OCI-LY3 (cell line): ENCODE data around the gene USP2.

Experiments used
- H2AFZ ChIP-seq: fragments of 200-600, 300-600 bp; shearing (Covaris generic); 2 replicates; pipeline ENCODE4 v1.6.0; 2014; ENCODE audit warnings: antibody characterized with exemption, low read depth, low read length
- H3K27ac ChIP-seq: fragments of 200-600, 300-600 bp; sonication (generic); 2 replicates; pipeline ENCODE4 v1.5.1; 2014; ENCODE audit warnings: mild to moderate bottlenecking, low read length, moderate library complexity, mixed read lengths
- H3K27me3 ChIP-seq: fragments of 200-600, 300-600 bp; sonication (generic); 2 replicates; pipeline ENCODE4 v1.6.1; 2014; ENCODE audit warnings: low read depth, low read length, mixed read lengths
- H3K36me3 ChIP-seq: fragments of 200-600, 300-600 bp; sonication (generic); replicated peaks from 2 replicates; pipeline ENCODE3; 2014; ENCODE audit warnings: low read depth, low read length, mixed read lengths
- H3K4me1 ChIP-seq: fragments of 300-600, 200-600 bp; sonication (generic); 2 replicates; pipeline ENCODE4 v1.6.1; 2014; ENCODE audit warnings: low read length, mixed read lengths
- H3K4me2 ChIP-seq: fragments of 200-600, 300-600 bp; sonication (generic); 2 replicates; pipeline ENCODE4 v1.6.1; 2014; ENCODE audit warnings: low read length, mixed read lengths
- H3K4me3 ChIP-seq: fragments of 300-600, 200-600 bp; sonication (generic); 2 replicates; pipeline ENCODE4 v1.5.1; 2014; ENCODE audit warnings: antibody characterized with exemption, mild to moderate bottlenecking, low read length, moderate library complexity
- H3K79me2 ChIP-seq: fragments of 300-600, 200-600 bp; shearing (Covaris generic); 2 replicates; pipeline ENCODE4 v1.6.1; 2014; ENCODE audit warnings: mild to moderate bottlenecking, low read length, mixed read lengths
- H3K9ac ChIP-seq: fragments of 300-600, 200-600 bp; shearing (Covaris generic); 2 replicates; pipeline ENCODE4 v1.6.0; 2014; ENCODE audit warnings: mild to moderate bottlenecking, low read length, moderate library complexity
- H3K9me3 ChIP-seq: fragments of 200-600, 300-600 bp; shearing (Covaris generic); 2 replicates; pipeline ENCODE4 v1.6.1; 2014; ENCODE audit warnings: low read length, mixed read lengths; ENCODE audit not compliant: insufficient read depth
- H4K20me1 ChIP-seq: fragments of 200-600, 300-600 bp; sonication (generic); 2 replicates; pipeline ENCODE4 v1.6.1; 2016; ENCODE audit warnings: low read length, mixed read lengths; ENCODE audit not compliant: insufficient read depth
- EZH2phosphoT487 ChIP-seq: fragments of 200-600 bp; shearing (Covaris generic); IDR thresholded peaks from 2 replicates; pipeline ENCODE4 v1.6.1; 2018; ENCODE audit warnings: antibody characterized with exemption, mixed run types, low read depth
- TF ChIP-seq, protein P1 (sequence below): fragments of 200-600, 300-600 bp; sonication (generic); IDR thresholded peaks from 2 replicates; pipeline ENCODE4 v1.5.1; 2014; ENCODE audit warnings: antibody characterized with exemption, low read length, low read depth

USP2 gene

DNA sequence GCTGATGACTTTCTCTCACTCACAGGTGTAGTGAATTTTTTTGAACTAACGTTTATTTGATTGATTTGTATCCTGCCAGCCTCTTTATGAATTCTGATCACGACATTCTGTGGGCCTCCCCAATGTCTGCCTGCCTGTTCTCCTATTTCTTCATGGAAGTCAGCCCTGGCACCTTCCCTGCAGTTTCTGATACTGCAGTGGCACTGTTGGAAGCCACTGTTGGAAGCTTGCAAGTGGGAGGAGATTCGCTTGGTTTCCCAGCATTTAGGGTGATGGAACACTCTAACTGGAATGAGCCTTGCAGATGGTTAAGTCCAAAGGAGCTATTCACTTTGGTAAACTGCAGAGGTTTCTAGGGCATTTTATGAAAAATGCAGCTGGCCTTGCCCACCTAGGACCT lies 42.8 kb upstream of the USP2 start:
- Histone ChIP-seq H3K4me2 (no peak overlapping the region), H3K27ac (no peak overlapping the region)

DNA sequence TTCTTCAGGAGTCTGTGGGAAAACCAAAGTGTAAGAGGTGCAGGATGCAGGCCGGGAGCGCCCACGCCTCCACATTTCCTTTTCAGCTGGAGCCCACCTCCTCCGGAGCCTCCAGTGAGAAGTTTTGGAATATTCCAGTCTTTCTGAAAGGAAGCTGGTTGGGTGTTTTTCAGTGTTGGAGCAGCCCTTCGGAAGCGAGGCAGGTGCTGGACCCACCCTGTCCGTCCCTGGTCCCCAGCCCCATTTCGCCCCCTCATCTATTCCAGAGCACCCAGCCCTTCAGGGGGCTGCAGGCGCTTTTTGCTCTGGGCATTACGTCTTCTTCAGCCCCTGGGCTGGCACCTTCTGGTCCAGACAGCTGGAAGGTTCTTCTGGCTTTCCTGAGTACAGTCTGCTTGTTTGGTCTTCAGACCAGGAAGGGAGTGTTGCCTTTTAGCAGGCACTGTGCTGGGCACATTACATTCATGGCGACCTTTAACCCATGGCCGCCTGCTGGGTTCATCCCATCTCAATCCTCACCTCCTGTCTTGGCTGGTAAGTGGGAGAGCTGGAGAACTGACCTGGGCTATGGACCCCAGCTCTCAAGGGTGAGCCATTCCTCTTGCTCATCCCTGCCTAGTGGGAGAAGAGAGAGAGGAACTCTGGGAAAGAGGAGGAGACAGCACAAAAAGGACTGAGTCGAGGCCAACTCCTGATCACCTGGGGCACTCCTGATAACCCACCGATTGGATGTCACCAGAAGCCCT lies 42.2 kb upstream of the USP2 start:
- Histone ChIP-seq H3K9ac (no peak overlapping the region), H2AFZ (no peak overlapping the region), H3K27ac (no peak overlapping the region), H3K9me3 (no peaks in the 10 kb centered on the region), H3K4me2 (no peak overlapping the region), H3K79me2 (no peaks in the 10 kb centered on the region), H4K20me1 (no peaks in the 10 kb centered on the region), H3K27me3 (no peaks in the 10 kb centered on the region), H3K4me1 (peaks cover 3% of the 10 kb centered on the region; the same call in 1 of the 2 replicates), H3K36me3 (no peaks in the 10 kb centered on the region), H3K4me3 (no peak overlapping the region)
- TF ChIP-seq EZH2phosphoT487 = no peak
- TF ChIP-seq, protein P1, sequence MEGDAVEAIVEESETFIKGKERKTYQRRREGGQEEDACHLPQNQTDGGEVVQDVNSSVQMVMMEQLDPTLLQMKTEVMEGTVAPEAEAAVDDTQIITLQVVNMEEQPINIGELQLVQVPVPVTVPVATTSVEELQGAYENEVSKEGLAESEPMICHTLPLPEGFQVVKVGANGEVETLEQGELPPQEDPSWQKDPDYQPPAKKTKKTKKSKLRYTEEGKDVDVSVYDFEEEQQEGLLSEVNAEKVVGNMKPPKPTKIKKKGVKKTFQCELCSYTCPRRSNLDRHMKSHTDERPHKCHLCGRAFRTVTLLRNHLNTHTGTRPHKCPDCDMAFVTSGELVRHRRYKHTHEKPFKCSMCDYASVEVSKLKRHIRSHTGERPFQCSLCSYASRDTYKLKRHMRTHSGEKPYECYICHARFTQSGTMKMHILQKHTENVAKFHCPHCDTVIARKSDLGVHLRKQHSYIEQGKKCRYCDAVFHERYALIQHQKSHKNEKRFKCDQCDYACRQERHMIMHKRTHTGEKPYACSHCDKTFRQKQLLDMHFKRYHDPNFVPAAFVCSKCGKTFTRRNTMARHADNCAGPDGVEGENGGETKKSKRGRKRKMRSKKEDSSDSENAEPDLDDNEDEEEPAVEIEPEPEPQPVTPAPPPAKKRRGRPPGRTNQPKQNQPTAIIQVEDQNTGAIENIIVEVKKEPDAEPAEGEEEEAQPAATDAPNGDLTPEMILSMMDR = no peak

More for the DNA sequence above, 42.8 kb upstream of the USP2 start:
- no peak for TF ChIP-seq EZH2phosphoT487
- TF ChIP-seq, protein P1 = no peak
- H2AFZ ChIP-seq = no peak overlapping the region
- no peaks in the 10 kb centered on the region for H3K79me2 ChIP-seq
- H3K9ac ChIP-seq = no peak overlapping the region
- peaks cover 3% of the 10 kb centered on the region; the same call in 1 of the 2 replicates for H3K4me1 ChIP-seq
- H3K27me3 ChIP-seq = no peaks in the 10 kb centered on the region
- H3K4me3 ChIP-seq = no peak overlapping the region
- H4K20me1 ChIP-seq = no peaks in the 10 kb centered on the region
- H3K36me3 ChIP-seq = no peaks in the 10 kb centered on the region
- 0 out of 2 replicates have a peak, but pooled peaks cover 3% of the 10 kb centered on the region for H3K9me3 ChIP-seq

DNA sequence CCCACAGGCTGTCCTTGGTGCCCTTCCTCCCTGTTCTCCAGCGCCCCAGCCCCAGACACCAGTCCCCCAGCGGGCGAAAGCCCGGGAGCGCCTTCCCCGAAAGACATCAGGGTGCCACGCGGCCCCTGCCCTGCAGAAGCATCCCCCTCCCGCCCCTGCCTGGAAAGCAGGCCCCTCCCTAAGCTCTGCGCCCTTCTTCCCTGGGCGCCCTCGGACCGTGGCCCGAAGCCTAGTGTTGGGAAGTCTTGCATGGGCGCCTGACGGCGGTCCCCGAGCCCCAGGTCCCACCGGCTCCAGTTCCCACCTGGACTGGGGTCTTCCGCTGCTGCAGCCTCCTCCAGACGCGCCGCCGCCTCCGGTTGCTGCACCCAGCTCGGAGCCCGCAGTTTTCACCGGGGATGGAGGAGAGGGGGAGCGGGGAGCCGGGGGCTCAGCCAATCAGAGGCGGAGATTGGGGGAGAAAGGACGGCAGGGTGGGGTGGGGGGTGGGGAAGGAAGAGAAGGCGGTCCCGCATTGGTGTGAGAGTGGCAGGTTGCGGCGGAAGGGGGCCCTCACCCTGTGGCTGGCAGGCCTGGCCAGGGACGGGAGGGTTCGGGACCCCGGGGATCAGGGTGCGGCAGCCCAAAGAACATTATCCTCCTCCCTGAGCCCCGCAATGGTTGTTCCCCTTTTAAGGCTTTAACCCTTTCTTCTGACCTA lies 41.5 kb upstream of the USP2 start, which contains the start of gene THY1:
TSS of gene THY1 (minus strand) at position 364 of the 700 bp plus-strand sequence. CDS start 2,267 bp downstream, outside the sequence.
- Histone ChIP-seq H3K79me2 (no peaks in the 10 kb centered on the region), H3K27ac (no peak within 1 kb of the TSS), H3K4me1 (peaks cover 3% of the 10 kb centered on the region; the same call in 1 of the 2 replicates), H3K9me3 (no peaks in the 10 kb centered on the region), H4K20me1 (no peaks in the 10 kb centered on the region), H3K4me2 (no peak within 1 kb of the TSS), H3K27me3 (no peaks in the 10 kb centered on the region), H3K36me3 (no peaks in the 10 kb centered on the region), H2AFZ (no peak within 1 kb of the TSS), H3K4me3 (no peak within 1 kb of the TSS), H3K9ac (no peak within 1 kb of the TSS)
- TF ChIP-seq, protein P1 = no peak
- TF ChIP-seq EZH2phosphoT487 = no peak
